Gastroesophageal sphincter (tissue), 3 donors: Measurements from ENCODE around the gene CALR3.

ENCODE experiments used
- CTCF ChIP-seq, 4 experiments: fragments of 200-600 bp in 2 of 4; fragments of 450-650 bp in 2 of 4; sonication (generic) in 1 of 4; IDR thresholded peaks; one replicate each; pipeline ENCODE4 v1.5.1; 2017 to 2019; ENCODE audit warnings: antibody characterized with exemption in 4 of 4, mild to moderate bottlenecking in 2 of 4, moderate library complexity in 2 of 4
- POLR2A ChIP-seq, 2 donors: fragments of 450-650 bp; IDR thresholded peaks; one replicate each; pipeline ENCODE4 v1.6.1; 2017; ENCODE audit warnings: antibody characterized with exemption in 2 of 2, mild to moderate bottlenecking in 2 of 2, moderate library complexity in 1 of 2

DNA sequence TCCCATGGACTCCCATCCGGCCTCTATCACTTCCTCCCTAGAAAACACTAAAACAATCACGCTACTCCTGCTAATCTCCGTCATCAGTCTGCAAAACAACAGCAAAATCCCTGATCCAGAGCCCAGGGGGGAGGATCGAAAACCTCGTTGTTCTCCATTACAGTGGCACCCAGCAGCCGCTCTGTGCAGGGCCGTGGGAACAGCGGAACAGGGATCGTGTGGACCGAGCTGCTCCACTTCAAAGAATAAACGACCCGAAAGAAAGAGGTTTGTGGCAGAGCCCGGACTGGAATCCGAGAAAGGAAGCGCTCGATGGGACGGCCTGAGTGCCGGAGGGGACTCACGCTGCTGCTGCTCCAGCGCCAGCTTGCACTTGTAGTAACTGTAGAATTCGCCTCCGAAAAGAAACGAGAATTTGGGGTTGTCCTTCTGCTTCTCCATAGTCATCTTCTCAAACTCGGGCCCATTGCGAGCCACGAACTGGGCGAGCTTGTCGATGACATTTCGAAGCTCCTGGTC is 45.6 kb upstream of the CALR3 start:
- TF ChIP-seq POLR2A (IDR thresholded peaks at IDR 0.05), result no peak
- no peak for TF ChIP-seq CTCF (IDR thresholded peaks at IDR 0.05)
